HG03378 (cell line): ENCODE data around the gene FYB1.
"Not testable (repeated sequence)": the region's sequence is repeated elsewhere in the genome, so short reads cannot be mapped to it uniquely, and the experiment has no call there.

ENCODE experiments used
- ATAC-seq: cut with Tn5 transposase; IDR thresholded peaks from one replicate; pipeline ENCODE4 v1.9.1; 2021; ENCODE audit warnings: mild to moderate bottlenecking, moderate library complexity; ENCODE audit not compliant: unreplicated experiment

Gene FYB1

DNA sequence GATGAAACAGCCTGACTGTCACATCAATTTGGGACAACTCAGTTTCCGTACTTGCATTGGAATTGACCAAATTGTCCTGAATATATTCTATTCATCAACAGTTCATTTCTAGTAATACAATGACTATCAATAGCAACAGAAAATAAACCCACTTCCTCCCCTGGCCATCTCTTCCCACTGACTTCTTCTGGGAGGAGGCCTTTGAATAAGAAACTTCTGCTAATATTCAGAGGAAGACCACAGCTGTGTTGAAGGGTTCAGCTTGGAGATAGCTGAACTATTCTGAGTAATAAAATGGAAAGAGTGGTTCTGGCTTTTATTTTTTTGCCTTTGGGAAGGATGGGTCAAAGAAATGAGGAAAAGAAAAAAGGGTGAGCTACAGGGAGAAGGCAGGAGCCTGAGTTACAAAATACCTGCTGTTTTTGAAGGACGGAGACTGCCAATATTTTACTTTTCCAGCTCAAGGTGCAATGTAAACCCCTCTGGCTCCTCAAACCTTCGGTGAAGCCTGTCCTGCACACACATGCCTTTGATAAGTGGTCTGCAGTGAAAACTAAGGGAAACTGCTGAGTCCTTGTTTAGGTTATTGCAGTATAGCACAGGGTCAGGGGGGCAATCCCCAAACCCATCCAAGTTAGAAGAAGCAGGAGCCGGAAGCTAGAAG, 29.9 kb downstream of the FYB1 start:
- ATAC-seq, result no peak

GRCh38 chr5:39187831-39188731, 31.3 kb downstream of the FYB1 start:
- no peak for ATAC-seq

- ATAC-seq, result no peak
Observed at GRCh38 chr5:39186722-39187539, 32.4 kb downstream of the FYB1 start.

DNA sequence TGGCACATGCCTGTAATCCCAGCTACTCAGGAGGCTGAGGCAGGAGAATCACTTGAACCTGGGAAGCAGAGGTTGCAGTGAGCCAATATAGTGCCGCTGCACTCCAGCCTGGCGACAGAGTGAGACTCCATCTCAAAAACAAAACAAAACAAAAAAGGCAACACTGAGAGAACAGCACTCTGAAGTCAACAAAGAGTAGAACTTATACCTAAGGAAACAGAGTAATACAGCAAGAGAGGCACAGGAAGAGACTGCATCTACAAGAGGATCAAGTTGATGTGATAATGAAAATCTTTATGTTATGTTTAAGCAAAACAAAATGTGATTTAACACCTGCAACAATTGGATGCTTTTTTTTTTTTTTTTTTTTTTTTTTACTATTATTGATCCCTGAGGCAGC, 33.1 kb downstream of the FYB1 start:
- no peak for ATAC-seq

DNA sequence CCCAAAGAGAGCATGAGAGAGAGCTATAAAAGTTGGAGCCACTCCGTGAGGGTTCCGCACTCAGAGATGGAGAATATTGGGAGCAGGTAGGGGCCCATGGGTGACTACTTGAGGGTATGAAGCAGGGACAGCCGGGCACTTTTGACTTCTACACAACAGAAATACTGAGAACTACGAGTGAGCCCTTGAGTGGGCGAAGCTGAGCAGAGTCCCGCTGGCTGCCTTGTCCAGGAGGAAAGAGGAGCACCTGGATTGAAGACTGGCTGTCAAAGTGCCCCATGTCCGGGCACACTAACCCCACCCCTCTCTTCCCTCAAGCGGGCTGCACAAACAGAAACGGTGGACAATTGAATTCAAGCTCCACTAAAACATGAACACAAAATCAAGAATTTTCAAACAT, 33.6 kb downstream of the FYB1 start:
- ATAC-seq, result no peak

GRCh38 chr5:39179561-39179960, 39.8 kb downstream of the FYB1 start:
- not testable (repeated sequence) for ATAC-seq

DNA sequence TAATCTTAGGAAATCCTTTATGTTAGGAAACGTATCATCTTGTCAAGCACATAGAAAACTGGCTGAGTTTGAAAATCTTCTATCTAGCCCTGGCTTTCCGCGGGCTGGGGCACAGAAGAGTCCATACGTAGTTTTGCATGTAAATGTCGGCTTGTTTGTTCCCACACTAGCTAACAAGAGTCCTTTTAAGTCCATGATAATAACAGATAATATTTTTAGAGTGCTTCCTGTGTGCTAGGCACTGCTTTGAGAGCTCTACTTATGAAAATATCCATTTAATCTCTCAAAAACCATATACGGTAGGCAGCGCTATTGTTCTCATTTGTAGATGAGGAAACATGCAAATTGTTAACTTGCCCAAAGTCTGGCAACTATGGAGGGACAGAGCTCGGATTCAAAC, 40.5 kb downstream of the FYB1 start:
- ATAC-seq, result no peak

- no peak for ATAC-seq
Observed at GRCh38 chr5:39178171-39178570, 41.2 kb downstream of the FYB1 start.

- peak; percentile 66 for ATAC-seq
Observed at GRCh38 chr5:39177631-39177964, 41.8 kb downstream of the FYB1 start.

GRCh38 chr5:39176759-39177630, 42.4 kb downstream of the FYB1 start:
- ATAC-seq, result peak; percentile 35

GRCh38 chr5:39175273-39175955, 43.9 kb downstream of the FYB1 start:
- no peak for ATAC-seq

DNA sequence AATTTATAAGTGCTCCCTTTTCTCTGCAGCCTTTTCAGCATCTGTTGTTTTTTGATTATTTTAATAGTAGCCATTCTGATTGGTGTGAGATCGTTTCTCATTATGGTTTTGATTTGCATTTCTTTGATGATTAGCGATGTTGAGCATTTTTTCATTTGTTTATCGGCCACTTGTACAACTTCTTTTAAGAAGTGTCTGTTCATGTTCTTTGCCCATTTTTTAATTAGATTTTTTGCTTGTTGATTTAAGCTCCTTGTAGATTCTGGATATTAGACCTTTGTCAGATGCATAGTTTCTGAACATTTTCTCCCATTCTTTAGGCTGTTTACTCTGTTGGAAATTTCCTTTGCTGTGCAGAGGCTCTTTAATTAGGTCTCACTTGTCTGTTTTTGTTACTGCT, 46.3 kb downstream of the FYB1 start:
- no peak for ATAC-seq

DNA sequence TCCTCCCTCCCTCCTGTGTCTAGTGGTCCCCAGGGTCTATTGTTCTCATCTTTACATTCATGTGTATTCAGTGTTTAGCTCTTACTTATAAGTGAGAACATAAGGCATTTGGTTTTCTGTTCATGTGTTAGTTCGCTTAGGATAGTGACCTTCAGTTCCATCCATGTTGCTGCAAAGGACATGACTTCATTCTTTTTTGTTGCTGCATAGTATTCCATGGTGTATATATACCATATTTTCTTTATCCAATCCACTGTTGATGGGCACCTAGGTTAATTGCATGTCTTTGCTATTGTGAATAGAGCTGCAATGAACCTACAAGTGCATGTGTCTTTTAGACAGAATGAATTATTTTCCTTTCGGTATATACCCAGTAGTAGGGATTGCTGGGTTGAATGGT, 46.8 kb downstream of the FYB1 start:
- ATAC-seq, result no peak

DNA sequence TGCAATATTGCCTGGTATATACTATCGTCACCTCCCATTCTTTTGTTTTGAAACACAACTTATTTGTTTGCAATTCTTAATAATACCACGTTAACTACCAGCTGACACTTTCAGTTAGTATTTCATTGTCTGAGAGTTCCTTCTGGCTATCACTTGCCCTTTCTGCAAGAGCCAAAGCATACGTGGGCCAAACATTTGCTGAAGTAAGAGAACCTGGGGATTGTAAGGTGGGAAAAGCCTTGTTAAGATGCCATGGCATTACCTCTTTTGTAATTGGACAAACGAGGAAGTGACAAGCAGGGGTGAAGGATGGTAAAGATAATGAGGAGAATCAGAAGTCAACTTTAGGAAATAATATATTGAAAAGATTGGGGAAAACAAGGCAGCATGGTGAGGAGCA, 47.7 kb downstream of the FYB1 start:
- no peak for ATAC-seq

GRCh38 chr5:39169081-39169480, 50.3 kb downstream of the FYB1 start:
- ATAC-seq, result no peak

DNA sequence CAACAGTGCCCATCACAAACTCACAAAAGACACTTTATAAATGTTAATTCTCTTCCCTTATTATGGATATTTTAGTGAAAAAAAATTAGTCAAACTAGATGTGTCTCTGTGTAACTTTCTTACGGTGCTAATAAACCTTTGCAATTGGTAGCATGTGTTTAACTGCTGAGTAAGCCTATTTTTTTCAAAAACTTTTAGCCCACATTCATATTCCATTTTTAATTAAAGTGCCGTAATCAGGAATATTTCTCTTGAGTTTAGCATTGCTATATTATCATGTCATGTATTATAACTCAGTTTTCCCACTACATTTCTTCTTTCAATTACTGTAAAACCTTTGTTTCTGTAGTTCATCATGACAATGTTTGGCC, 51.4 kb downstream of the FYB1 start:
- no peak for ATAC-seq

DNA sequence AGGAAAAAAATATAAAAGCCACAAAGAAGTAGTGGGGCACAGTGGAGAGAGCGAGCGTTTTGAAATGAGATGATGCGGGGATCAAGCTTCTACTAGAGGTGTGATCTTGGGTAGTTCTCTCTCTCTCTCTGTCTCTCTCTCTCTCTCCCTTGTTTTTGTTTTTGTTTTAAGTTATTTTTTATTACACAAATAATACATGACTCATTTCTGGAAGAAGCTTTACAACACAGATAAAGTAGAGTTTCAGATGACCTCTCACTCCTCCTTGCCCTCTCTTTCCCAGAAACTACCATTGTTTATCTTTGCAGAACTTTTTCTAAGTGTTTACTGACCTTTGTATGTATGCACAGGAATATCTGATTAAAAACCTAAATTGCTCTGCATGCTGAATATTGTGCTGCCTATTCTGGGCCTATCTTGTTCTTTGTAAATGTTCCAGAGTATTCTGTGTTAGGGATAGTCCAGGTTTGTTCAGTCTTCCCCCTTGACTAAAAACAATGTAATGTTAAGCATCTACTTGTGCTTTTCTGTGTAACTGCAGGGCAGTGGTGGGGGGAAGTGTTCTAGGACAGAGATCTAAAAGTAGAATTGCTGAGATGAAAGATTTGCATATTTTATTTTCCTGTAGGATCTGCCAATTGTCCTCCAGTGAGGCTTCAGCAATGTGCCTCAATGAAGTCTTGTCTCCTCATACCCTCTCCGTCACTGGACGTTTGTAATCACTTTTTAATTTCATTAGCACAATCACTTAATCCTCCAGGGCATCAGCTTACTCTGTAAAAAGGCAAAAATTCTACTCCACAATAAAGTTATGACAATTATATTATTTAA, 52.0 kb downstream of the FYB1 start:
- no peak for ATAC-seq

- peak; percentile 85 for ATAC-seq
Observed at GRCh38 chr5:39164529-39165402, 54.6 kb downstream of the FYB1 start.
